OCI-LY7 (cell line): ENCODE measurements around the gene CEBPB. TPM values are rescaled to one million over a fixed set of nuclear protein-coding genes. Genes with fewer than 3 reads are reported as not detected.

Experiments used
- BruUV-seq: library from RNA; stranded (reverse); fragments of 400-500 nt; replicated peaks from 2 replicates; lab custom pipeline; 2021; lab: Mats Ljungman, UMichigan
- CTCF ChIA-PET: fragments of 300-600 bp; sonication (Branson Sonifier 250); formaldehyde crosslinking; loops from one replicate; lab custom pipeline; 2022; ENCODE audit warnings: antibody characterized with exemption; ENCODE audit not compliant: unreplicated experiment; lab: Charles Lee
- POLR2A ChIA-PET: fragments of 300-600 bp; sonication (Branson Sonifier 250); formaldehyde crosslinking; loops from one replicate; lab custom pipeline; 2022; ENCODE audit warnings: antibody characterized with exemption; lab: Charles Lee
- DNase-seq: peaks from one replicate; pipeline ENCODE4 v3.0.0-alpha.2; 2015; ENCODE audit warnings: low spot score
- H2AFZ ChIP-seq: fragments of 200-600 bp; sonication (generic), shearing (Covaris generic); 2 replicates; pipeline ENCODE4 v1.6.1; 2014; ENCODE audit warnings: mild to moderate bottlenecking, antibody characterized with exemption, low read length, moderate library complexity
- H3K27ac ChIP-seq: fragments of 200-600 bp; sonication (generic); 2 replicates; pipeline ENCODE4 v1.5.1; 2014; ENCODE audit warnings: mixed run types, low read depth, mild to moderate bottlenecking, moderate library complexity, low read length, inconsistent platforms; ENCODE audit not compliant: poor library complexity, severe bottlenecking
- H3K36me3 ChIP-seq: fragments of 200-600 bp; sonication (generic); 2 replicates; pipeline ENCODE4 v1.6.1; 2014; ENCODE audit warnings: mild to moderate bottlenecking, antibody characterized with exemption, low read length, moderate library complexity, mixed read lengths; ENCODE audit not compliant: insufficient read depth
- H3K4me1 ChIP-seq: fragments of 200-600 bp; sonication (generic); 2 replicates; pipeline ENCODE4 v1.5.1; 2014; ENCODE audit warnings: mild to moderate bottlenecking, low read length; ENCODE audit not compliant: insufficient read depth, poor library complexity, severe bottlenecking
- H3K4me2 ChIP-seq: fragments of 200-600 bp; sonication (generic); 2 replicates; pipeline ENCODE4 v1.6.1; 2014; ENCODE audit warnings: mild to moderate bottlenecking, low read length
- H3K4me3 ChIP-seq: fragments of 200-600 bp; sonication (generic); 2 replicates; pipeline ENCODE4 v1.5.1; 2014; ENCODE audit warnings: mild to moderate bottlenecking, low read depth, low read length; ENCODE audit not compliant: poor library complexity, severe bottlenecking
- H3K79me2 ChIP-seq: fragments of 200-600 bp; sonication (generic); 2 replicates; pipeline ENCODE4 v1.6.1; 2016; ENCODE audit warnings: low read depth, mild to moderate bottlenecking, low read length, moderate library complexity, mixed read lengths; ENCODE audit not compliant: insufficient read depth
- H3K9me2 ChIP-seq: fragments of 200-600 bp; sonication (generic); 2 replicates; pipeline ENCODE4 v1.6.1; 2016; ENCODE audit warnings: mild to moderate bottlenecking, low read length, mixed read lengths; ENCODE audit not compliant: insufficient read depth
- H3K9me3 ChIP-seq: fragments of 200-600 bp; sonication (generic); 2 replicates; pipeline ENCODE4 v1.6.1; 2014; ENCODE audit warnings: mild to moderate bottlenecking, mixed run types, low read length, mixed read lengths
- H4K20me1 ChIP-seq: fragments of 200-600 bp; sonication (generic); 2 replicates; pipeline ENCODE4 v1.6.1; 2014; ENCODE audit warnings: mild to moderate bottlenecking, antibody characterized with exemption, low read length, moderate library complexity, mixed read lengths; ENCODE audit not compliant: insufficient read depth
- CTCF ChIP-seq: fragments of 200-600 bp; sonication (generic); conservative IDR thresholded peaks from 2 replicates; pipeline ENCODE4 v1.5.1; 2014; ENCODE audit warnings: mild to moderate bottlenecking, antibody characterized with exemption, low read length, moderate library complexity, mixed read lengths
- EZH2phosphoT487 ChIP-seq: fragments of 200-600 bp; sonication (generic); IDR thresholded peaks from 2 replicates; pipeline ENCODE4 v1.6.1; 2018; ENCODE audit warnings: low read depth, borderline replicate concordance, mild to moderate bottlenecking, mixed run types, antibody characterized with exemption, low read length, moderate library complexity, mixed read lengths
- intact Hi-C: fragments of 100-400 bp; cut with micrococcal nuclease; formaldehyde crosslinking; loops from one replicate; pipeline ENCODE4 v1.10.0; 2022; ENCODE audit not compliant: unreplicated experiment
- total RNA-seq, 2 experiments: library from RNA; depleted of rRNA in 1 of 2; stranded (reverse); fragments of >200 nt in 1 of 2; shearing (Covaris generic) in 1 of 2; gene quantifications; 2 replicates each; pipeline ENCODE4 v1.2.3, GENCODE V29; 2014 to 2022

CEBPB gene
- total RNA-seq, 2 experiments from 2014 or later: 47.6 to 48.4 TPM

- H3K79me2 ChIP-seq: no peaks in the 10 kb centered on the region
- H3K4me3 ChIP-seq: no peak overlapping the region
- H2AFZ ChIP-seq: no peak overlapping the region
- no peak overlapping the region for H3K4me2 ChIP-seq
- no peaks in the 10 kb centered on the region for H4K20me1 ChIP-seq
- CTCF ChIA-PET: no interaction called here
- POLR2A ChIA-PET: interaction anchor here (0.8 kb wide), 1 partner anchor 229 kb away, joined by 3 read pairs; no protein-coding TSS in a partner anchor
- DNase-seq: no peak
- peaks cover 11% of the 10 kb centered on the region for H3K4me1 ChIP-seq
- intact Hi-C loops: no loop called here
- BruUV-seq: no TSS peak
- no peaks in the 10 kb centered on the region for H3K9me3 ChIP-seq
- no peak overlapping the region for H3K27ac ChIP-seq
- H3K36me3 ChIP-seq: peaks cover 25% of the 10 kb centered on the region; the same call in 1 of the 2 replicates
- no peak for TF ChIP-seq CTCF
- no peak for TF ChIP-seq EZH2phosphoT487
- no peaks in the 10 kb centered on the region for H3K9me2 ChIP-seq
These were observed 45.1 kb upstream of the CEBPB start for GRCh38 chr20:50145566-50145965.

- no peaks in the 10 kb centered on the region for H3K79me2 ChIP-seq
- POLR2A ChIA-PET: no interaction called here
- no TSS peak for BruUV-seq
These were observed 44.4 kb upstream of the CEBPB start for GRCh38 chr20:50146214-50146613.

More at GRCh38 chr20:50146214-50146613, 44.4 kb upstream of the CEBPB start:
- peaks cover 11% of the 10 kb centered on the region for H3K4me1 ChIP-seq
- H3K27ac ChIP-seq: no peak overlapping the region
- no peaks in the 10 kb centered on the region for H4K20me1 ChIP-seq
- H3K4me2 ChIP-seq: no peak overlapping the region
- H3K4me3 ChIP-seq: no peak overlapping the region
- CTCF ChIA-PET: no interaction called here
- intact Hi-C loops: no loop called here
- DNase-seq: no peak
- TF ChIP-seq EZH2phosphoT487: no peak
- TF ChIP-seq CTCF: no peak
- peaks cover 25% of the 10 kb centered on the region; the same call in 1 of the 2 replicates for H3K36me3 ChIP-seq
- H3K9me2 ChIP-seq: no peaks in the 10 kb centered on the region
- H2AFZ ChIP-seq: no peak overlapping the region
- no peaks in the 10 kb centered on the region for H3K9me3 ChIP-seq
